Osteocyte (in vitro differentiated cells): ENCODE measurements around the gene PLA2G4A. TPM values are rescaled to one million over a fixed set of nuclear protein-coding genes. Genes with fewer than 3 reads are reported as not detected.

Experiments used
- DNase-seq: peaks from one replicate; pipeline ENCODE4 v3.0.0; 2021; ENCODE audit warnings: mixed read lengths; ENCODE audit not compliant: unreplicated experiment; ENCODE audit errors: extremely low spot score
- H3K27ac Mint-ChIP-seq: one replicate; pipeline ENCODE4 v1.8.0; 2021; ENCODE audit warnings: mild to moderate bottlenecking, mixed read lengths; ENCODE audit not compliant: unreplicated experiment
- H3K27me3 Mint-ChIP-seq: one replicate; pipeline ENCODE4 v1.8.0; 2021; ENCODE audit warnings: mixed read lengths; ENCODE audit not compliant: unreplicated experiment
- H3K36me3 Mint-ChIP-seq: one replicate; pipeline ENCODE4 v1.8.0; 2021; ENCODE audit warnings: mixed read lengths; ENCODE audit not compliant: unreplicated experiment
- H3K4me1 Mint-ChIP-seq: one replicate; pipeline ENCODE4 v1.8.0; 2021; ENCODE audit warnings: mixed read lengths; ENCODE audit not compliant: unreplicated experiment
- H3K4me3 Mint-ChIP-seq: one replicate; pipeline ENCODE4 v1.8.0; 2021; ENCODE audit warnings: mild to moderate bottlenecking, moderate library complexity, mixed read lengths; ENCODE audit not compliant: unreplicated experiment
- H3K9me3 Mint-ChIP-seq: one replicate; pipeline ENCODE4 v1.8.0; 2021; ENCODE audit warnings: mixed read lengths; ENCODE audit not compliant: unreplicated experiment
- total RNA-seq: library from RNA; stranded (reverse); gene quantifications from 2 replicates; pipeline ENCODE4 v1.2.1, GENCODE V29; 2021
- TF ChIP-seq, protein P1 (sequence below): fragments of 200-600 bp; sonication (generic); IDR thresholded peaks from 2 replicates; pipeline ENCODE4 v1.5.0; 2021; ENCODE audit warnings: antibody characterized with exemption, mild to moderate bottlenecking, moderate library complexity

PLA2G4A gene
- total RNA-seq, 1 donor from 2014 or later: 2.4 TPM

DNA sequence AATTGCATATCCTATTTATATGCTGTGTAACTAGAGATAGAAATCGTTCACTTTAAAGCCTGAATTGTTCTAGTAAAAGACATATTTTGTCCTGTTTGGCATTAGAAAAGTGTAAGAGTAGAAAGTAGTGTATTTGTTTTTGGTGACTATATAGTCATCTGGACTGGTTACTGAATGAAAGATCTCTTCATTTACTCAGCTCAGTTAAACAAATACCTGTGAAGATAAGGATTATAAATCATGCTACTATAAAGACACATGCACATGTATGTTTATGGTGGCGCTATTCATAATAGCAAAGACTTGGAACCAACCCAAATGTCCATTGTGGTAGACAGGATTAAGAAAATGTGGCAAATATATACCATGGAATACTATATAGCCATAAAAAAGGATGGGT lies 125.1 kb downstream of the PLA2G4A start:
- no peaks in the 10 kb centered on the region for H3K4me1 Mint-ChIP-seq
- no peak overlapping the region for H3K27ac Mint-ChIP-seq
- DNase-seq: no peak
- no peak overlapping the region for H3K4me3 Mint-ChIP-seq
- H3K36me3 Mint-ChIP-seq: no peaks in the 10 kb centered on the region
- no peaks in the 10 kb centered on the region for H3K9me3 Mint-ChIP-seq
- H3K27me3 Mint-ChIP-seq: no peaks in the 10 kb centered on the region
- TF ChIP-seq, protein P1, sequence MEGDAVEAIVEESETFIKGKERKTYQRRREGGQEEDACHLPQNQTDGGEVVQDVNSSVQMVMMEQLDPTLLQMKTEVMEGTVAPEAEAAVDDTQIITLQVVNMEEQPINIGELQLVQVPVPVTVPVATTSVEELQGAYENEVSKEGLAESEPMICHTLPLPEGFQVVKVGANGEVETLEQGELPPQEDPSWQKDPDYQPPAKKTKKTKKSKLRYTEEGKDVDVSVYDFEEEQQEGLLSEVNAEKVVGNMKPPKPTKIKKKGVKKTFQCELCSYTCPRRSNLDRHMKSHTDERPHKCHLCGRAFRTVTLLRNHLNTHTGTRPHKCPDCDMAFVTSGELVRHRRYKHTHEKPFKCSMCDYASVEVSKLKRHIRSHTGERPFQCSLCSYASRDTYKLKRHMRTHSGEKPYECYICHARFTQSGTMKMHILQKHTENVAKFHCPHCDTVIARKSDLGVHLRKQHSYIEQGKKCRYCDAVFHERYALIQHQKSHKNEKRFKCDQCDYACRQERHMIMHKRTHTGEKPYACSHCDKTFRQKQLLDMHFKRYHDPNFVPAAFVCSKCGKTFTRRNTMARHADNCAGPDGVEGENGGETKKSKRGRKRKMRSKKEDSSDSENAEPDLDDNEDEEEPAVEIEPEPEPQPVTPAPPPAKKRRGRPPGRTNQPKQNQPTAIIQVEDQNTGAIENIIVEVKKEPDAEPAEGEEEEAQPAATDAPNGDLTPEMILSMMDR: no peak

DNA sequence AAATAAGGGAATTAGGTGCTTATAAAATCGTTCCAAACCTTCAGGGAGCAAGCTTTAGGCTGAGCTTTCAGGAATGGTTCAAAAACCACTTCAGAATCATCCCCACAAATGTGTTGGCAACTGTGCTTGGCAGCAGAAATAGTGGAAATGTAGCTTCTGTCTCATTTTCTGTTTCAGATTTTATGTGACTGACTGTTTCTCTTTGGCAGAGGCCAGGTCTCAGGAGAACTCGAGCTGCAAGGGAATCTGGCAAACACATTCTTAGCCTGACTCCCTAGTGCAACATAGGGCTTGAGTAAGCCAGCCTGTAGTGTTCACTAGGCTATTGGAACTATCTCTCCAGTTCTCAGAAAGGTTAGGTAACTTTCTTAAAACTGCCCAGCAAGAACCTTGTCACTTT lies 128.6 kb downstream of the PLA2G4A start:
- TF ChIP-seq, protein P1: no peak
- no peaks in the 10 kb centered on the region for H3K27me3 Mint-ChIP-seq
- no peaks in the 10 kb centered on the region for H3K9me3 Mint-ChIP-seq
- no peak overlapping the region for H3K27ac Mint-ChIP-seq
- H3K4me1 Mint-ChIP-seq: no peaks in the 10 kb centered on the region
- H3K36me3 Mint-ChIP-seq: no peaks in the 10 kb centered on the region
- no peak overlapping the region for H3K4me3 Mint-ChIP-seq
- no peak for DNase-seq

DNA sequence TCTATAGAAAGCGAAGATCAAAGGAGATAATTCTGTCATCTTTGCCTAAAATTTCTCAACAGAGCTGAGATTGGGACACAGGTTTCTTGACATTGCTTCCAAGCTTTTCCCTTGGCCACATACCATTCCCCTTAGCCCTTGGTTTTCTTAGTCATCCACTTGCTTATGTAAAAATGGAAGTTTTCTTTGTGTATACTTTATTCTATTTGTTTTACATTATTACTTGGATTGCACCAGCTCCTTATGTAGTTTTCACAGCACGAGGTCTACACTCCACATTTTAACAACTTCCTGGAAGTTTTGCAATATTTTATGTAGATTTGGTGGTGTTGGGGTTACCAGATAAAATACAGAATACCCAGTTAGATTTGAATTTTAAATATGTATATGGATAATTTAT lies 129.8 kb downstream of the PLA2G4A start:
- no peaks in the 10 kb centered on the region for H3K27me3 Mint-ChIP-seq
- no peak overlapping the region for H3K27ac Mint-ChIP-seq
- no peaks in the 10 kb centered on the region for H3K36me3 Mint-ChIP-seq
- H3K9me3 Mint-ChIP-seq: no peaks in the 10 kb centered on the region
- TF ChIP-seq, protein P1: no peak
- DNase-seq: no peak
- H3K4me1 Mint-ChIP-seq: no peaks in the 10 kb centered on the region
- H3K4me3 Mint-ChIP-seq: no peak overlapping the region

DNA sequence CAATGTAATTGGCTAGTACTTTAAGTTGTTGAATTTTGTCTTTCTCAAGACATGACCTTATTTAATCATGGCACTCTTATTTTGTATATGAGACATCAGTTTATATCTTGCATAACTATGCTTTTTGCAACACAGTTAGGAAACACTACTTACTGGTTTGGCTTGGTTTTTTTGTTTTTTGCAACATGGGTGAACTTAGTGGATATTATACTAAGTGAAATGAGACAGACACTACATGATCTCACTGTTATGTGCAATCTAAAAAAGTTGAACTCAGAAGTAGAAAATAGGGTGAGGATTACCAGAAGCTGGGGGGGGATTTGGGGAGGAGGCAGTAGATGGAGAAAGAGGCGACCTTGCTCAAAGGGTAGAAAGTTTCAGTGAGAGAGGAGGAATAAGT lies 132.1 kb downstream of the PLA2G4A start:
- H3K27ac Mint-ChIP-seq: no peak overlapping the region
- no peaks in the 10 kb centered on the region for H3K9me3 Mint-ChIP-seq
- no peak for DNase-seq
- TF ChIP-seq, protein P1: no peak
- H3K27me3 Mint-ChIP-seq: no peaks in the 10 kb centered on the region
- no peaks in the 10 kb centered on the region for H3K36me3 Mint-ChIP-seq
- H3K4me1 Mint-ChIP-seq: no peaks in the 10 kb centered on the region
- H3K4me3 Mint-ChIP-seq: no peak overlapping the region

DNA sequence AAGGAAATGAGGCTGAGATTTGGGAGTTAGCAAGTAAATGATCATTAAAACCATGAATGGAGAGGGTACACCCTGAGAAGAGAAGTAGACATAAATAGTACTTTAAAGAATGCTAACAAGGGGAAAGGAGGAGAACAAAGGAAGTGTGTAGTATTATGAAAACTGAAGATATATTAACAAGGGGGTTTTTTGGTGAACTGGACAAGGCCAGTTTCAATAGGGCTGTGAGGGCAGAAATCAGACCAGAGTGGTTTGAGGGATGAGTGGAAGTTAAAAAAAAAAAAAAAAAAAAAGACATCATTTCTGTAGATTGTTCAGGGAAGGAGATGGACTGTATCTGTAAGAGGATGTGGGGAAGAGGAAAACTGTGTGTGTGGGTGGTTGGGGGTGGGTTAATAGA lies 137.1 kb downstream of the PLA2G4A start:
- peaks cover 8% of the 10 kb centered on the region for H3K9me3 Mint-ChIP-seq
- TF ChIP-seq, protein P1: no peak
- no peak overlapping the region for H3K4me3 Mint-ChIP-seq
- H3K27me3 Mint-ChIP-seq: no peaks in the 10 kb centered on the region
- H3K4me1 Mint-ChIP-seq: no peaks in the 10 kb centered on the region
- no peaks in the 10 kb centered on the region for H3K36me3 Mint-ChIP-seq
- H3K27ac Mint-ChIP-seq: no peak overlapping the region
- DNase-seq: no peak
